ENCODE measurements around the gene AGPAT1.
"Not testable (repeated sequence)": the region's sequence is repeated elsewhere in the genome, so short reads cannot be mapped to it uniquely, and the experiment has no call there.

- not testable (repeated sequence) for TF ChIP-seq POLR2A (IDR thresholded peaks at IDR 0.05; ENCODE audit: low read depth, low read length); ZNF384 (IDR thresholded peaks at IDR 0.05; ENCODE audit: borderline replicate concordance, low read depth, low read length); MAX (IDR thresholded peaks at IDR 0.05; ENCODE audit: low read depth, low read length); CTCF (IDR thresholded peaks at IDR 0.05 in 2 of 3, conservative IDR thresholded peaks at IDR 0.05 in 1 of 3; ENCODE audit: control insufficient read depth in 2 of 3, extremely low read depth in 1 of 3, insufficient read depth in 1 of 3, low read depth in 3 of 3, low read length in 3 of 3); BRCA1 (IDR thresholded peaks at IDR 0.05; ENCODE audit: low read depth, low read length)
Measured at GRCh38 chr6:32193096-32193495, 17.2 kb upstream of the AGPAT1 start.

Data from GM12878 (cell line).